DMS79 (cell line): ENCODE data around the gene PPCDC.

Experiments used
- DNase-seq: peaks from one replicate; lab custom pipeline; 2025; lab: John Stamatoyannopoulos, UW

PPCDC gene

DNA sequence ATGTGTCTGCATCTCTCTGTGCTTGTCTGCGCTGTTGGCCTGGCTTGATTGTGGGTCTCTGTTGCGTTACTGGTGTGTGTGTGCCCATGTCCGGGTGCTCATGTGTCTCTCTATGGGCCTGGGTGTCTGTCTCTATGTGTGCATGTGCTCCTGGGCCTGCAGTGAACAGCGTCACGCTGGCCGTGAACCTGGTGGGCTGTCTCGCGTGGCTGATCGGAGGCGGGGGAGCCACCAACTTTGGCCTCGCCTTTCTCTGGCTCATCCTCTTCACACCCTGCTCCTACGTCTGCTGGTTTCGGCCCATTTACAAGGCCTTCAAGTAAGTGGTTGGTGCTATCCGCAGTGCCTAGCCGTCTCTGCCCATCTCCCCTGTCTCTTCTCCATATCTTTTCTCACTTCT is 7.0 kb upstream of the PPCDC start:
- DNase-seq, result no peak

DNA sequence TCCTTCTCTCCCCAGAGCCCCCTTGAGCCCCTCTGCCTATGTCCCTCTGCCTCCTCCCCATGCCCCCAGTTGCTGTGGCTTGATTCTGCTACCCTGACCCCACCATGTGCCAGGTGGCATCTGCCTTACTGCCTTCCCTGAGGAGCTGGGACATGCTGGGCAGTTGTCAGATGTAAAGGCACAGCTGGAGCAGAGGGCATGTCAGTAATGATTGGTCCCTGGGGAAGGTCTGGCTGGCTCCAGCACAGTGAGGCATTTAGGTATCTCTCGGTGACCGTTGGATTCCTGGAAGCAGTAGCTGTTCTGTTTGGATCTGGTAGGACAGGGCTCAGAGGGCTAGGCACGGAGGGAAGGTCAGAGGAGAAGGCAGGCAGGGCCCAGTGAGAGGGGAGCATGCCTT is 3.5 kb upstream of the PPCDC start:
- DNase-seq, result no peak

DNA sequence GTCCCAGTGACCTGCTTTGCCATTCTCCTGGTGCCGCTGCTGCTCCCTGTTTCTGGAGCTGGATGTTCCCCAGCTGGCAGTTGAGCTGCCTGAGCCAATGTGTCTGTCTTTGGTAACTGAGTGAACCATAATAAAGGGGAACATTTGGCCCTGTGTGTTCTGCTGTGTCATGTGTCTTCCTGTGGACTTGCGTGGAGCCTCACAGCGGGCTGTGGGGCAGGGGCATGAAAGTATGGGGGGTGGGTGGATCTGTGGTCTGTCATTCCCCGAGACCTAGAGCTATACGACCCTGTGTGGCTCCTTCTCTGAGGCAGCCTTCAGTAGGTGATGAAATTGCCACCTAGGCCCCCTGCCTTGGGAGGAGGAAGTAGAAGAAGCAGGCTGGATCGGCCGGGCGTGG is 2.0 kb upstream of the PPCDC start:
- no peak for DNase-seq

DNA sequence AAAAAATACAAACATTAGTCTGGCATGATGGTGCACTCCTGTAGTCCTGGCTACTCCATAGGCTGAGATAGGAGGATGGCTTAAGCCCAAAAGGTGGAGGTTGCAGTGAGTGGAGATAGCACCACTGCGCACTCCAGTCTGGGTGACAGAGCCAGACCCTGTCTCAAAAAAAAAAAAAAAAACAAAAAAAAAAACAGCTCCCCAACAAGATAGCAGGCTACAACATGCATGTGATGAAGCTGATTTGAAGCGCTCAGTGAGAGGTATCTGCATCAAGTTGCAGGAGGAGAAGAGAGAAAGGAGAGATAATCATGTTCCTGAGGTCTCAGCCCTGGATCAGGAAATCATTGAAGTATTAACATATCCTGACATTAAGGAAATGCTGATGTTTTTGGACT is 608 bp upstream of the PPCDC start:
- no peak for DNase-seq

GRCh38 chr15:75023872-75024636 is 664 bp downstream of the PPCDC start:
- DNase-seq, result peak; percentile 11

- DNase-seq, result no peak
Measured at GRCh38 chr15:75025107-75025506, 1.7 kb downstream of the PPCDC start.

GRCh38 chr15:75025548-75026260 is 2.3 kb downstream of the PPCDC start:
- no peak for DNase-seq

DNA sequence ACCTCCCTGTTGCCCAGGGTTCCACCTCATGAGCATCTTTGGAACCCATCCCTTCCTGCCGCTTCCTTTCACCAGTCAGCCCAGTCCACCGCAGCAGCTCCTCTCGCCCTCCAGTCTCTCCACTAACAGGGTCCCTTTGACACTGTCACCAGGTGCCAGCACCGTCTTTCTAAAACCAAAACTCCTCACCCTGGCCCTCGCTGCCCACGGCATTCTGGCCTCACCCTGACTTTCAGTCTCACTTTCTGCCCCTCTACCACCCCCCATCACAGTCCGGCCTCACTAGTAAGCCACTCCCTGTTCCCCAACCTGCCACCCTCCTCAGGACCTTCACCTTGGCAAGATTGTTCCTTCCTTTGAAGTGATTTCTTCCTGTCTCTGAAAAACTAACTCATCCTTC is 4.2 kb downstream of the PPCDC start:
- no peak for DNase-seq

- DNase-seq, result no peak
Measured at GRCh38 chr15:75028991-75029377, 5.6 kb downstream of the PPCDC start.

DNA sequence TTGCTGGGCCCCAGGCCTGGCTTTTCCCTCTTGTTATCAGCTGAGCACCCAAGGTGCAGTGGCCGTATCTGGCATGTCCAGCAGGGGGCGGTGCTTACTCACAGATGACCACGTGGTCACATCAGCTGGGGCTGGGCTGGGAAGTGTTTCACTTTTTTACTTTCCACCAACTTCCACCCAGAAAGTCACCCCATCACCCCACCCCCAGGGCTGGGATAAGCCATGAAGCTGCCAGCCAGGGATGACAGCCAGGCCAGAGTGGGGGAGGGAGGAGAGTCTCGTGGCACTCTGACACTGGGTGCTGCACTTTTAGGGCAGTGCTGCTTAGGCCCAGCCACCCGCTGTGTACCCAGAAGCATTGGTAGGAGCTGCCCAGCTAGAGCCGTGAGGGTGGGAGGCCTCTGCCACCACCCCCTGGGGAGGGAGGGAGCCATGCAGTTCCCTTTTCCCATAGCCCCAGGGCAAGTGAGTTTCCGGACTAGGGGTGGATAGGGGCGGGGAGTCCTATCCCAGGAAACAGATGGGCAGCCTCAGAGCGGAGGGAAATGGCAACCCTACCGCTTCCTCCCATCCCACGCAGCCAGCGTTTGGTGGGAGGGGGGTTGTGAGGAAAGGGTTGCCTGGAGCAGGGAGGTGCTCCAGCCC is 6.1 kb downstream of the PPCDC start:
- no peak for DNase-seq

DNA sequence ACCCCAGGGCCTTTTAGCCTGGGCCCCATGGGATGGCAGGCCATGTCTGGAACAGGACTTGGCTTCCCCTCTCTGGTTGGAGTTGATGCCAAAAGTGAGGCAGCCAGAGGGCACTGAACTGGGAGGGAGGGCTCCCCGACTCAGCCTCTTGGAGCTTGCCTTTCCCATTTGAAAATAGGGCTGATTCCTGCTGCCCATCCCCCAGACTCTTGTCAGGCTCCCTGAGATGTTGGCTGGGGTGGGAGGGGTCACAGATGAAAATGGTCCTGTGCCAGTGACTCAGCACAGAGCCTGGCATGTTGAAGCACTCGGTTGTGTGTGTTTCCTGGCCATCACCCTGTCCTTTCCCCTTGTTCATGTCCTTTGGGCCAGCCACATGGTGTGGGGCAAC is 6.6 kb downstream of the PPCDC start:
- no peak for DNase-seq

DNA sequence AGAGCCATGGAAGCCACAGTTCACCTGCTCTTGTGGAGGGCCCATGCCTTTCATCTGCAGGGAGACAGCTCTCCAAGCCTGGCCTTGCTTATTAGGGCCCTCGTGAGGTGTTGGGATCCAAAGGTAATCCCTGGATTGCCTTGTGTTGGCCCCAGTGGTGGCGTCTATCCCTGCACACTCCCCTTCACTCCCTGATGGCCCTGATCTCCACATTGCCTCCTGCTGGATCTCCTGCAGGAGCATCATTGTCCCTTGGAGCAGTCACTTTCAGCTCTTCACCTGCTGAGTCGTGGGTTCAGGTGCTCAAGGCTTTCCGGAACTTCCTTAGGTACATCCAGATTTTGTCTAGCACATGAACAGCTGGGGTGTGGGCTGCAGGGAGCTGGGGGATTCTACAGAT is 7.0 kb downstream of the PPCDC start:
- DNase-seq, result no peak

GRCh38 chr15:75031848-75032247 is 8.5 kb downstream of the PPCDC start:
- no peak for DNase-seq

- no peak for DNase-seq
Measured at GRCh38 chr15:75032395-75032794, 9.0 kb downstream of the PPCDC start.

DNA sequence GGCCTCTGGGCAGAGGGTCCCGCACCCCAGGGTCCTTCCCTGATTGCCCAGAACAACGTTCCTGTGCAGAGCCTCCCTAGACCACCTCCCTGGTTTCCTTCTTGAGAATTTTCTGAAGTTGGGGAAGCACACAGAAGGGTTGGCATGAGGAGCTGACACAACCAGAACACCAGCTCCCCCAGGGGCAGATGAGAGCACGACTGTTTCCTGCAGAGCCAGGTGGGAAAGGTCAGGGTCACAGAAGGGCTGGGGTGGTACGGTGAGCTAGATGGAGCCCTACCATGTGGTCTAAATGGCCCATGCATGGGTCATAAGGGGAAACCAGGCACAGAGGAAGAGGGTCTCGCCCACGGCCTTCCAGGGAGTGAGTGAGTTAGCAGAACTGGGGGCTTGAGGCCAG is 10.4 kb downstream of the PPCDC start:
- no peak for DNase-seq

- DNase-seq, result no peak
Measured at GRCh38 chr15:75034615-75035014, 11.2 kb downstream of the PPCDC start.

DNA sequence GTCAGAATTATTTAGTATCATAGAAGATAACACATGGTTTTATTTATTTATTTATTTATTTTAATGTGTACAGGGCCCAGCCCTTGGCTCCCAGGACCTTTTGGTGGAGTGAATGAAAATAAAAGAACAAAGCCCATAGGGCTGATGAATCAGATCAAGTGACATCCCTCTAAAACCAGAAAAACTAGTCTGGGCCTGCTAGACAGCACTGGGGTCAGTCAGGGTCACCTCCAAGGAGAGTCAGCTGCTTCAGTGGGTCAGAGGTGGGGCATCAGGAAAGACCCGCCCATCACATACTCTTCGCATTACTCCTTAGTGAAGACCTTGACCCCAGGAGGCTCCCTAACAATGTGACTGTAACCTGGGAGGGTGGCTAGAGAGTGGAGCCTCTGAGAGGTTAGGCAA is 12.8 kb downstream of the PPCDC start:
- DNase-seq, result no peak

DNA sequence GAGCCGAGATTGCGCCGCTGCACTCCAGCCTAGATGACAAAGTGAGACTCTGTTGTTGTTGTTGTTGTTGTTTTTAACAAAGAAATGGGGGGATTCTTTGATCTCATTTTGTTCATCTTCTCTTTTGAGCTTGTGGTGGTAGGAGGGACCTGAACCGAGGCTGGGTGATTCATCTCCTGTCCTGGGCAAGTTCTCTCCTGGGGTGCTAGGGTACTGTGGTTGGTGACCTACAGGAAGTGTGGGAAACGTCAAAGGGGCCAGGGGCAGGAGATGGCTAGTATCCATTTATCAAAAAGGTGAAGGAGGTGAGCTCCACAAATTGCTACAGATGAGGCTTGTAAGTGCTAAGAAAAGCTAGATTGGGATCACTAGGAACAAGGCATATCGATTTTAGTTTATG is 14.3 kb downstream of the PPCDC start:
- no peak for DNase-seq

- no peak for DNase-seq
Measured at GRCh38 chr15:75038231-75038630, 14.8 kb downstream of the PPCDC start.

DNA sequence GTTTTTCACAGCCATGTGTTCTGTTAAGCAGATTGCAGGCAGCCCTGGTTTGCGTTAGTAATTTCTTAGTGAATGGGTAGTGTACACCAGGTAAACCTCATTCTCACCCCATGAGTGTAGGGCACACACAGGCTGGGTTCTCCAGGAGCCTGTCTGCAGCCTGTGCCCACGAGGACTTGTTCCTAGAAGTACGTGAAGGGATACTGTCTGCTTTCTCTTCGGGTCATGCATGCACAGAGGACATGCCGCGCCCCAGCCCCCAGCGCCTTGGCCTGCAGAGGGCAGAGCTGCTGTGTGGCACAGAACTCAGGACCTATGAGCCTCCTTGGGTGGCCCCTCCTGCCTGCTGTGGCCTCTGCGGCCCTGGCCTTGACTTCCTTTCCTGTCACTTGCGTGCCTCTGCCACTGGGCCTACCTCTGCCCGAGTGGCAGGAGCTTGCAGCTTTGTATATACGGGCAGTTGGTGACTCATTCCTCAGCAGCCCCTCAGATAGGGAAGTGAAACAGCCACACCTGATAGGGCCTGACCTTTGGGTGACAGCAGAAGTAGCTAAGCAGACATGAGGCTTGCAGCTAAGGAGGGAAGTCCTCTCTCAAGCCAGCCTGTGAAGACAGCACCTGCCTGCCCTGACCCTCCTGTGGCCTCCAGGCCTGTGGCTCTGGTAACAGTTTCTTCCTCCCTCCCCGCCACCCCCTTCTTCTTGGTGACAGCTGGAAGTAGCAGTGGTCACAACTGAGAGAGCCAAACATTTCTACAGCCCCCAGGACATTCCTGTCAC is 19.5 kb downstream of the PPCDC start:
- DNase-seq, result no peak

- peak; percentile 68 for DNase-seq
Measured at GRCh38 chr15:75043509-75044257, 20.3 kb downstream of the PPCDC start.
